SH-SY5Y (cell line): ENCODE data around the gene LHFPL3.

Experiments
- GATA2 ChIP-seq: IDR thresholded peaks from 2 replicates; pipeline ENCODE4 v1.6.1; 2011; ENCODE audit warnings: mild to moderate bottlenecking, low read depth, low read length
- GATA3 ChIP-seq: IDR thresholded peaks from 2 replicates; pipeline ENCODE4 v1.6.1; 2011; ENCODE audit warnings: low read depth, mild to moderate bottlenecking, low read length, moderate library complexity

DNA sequence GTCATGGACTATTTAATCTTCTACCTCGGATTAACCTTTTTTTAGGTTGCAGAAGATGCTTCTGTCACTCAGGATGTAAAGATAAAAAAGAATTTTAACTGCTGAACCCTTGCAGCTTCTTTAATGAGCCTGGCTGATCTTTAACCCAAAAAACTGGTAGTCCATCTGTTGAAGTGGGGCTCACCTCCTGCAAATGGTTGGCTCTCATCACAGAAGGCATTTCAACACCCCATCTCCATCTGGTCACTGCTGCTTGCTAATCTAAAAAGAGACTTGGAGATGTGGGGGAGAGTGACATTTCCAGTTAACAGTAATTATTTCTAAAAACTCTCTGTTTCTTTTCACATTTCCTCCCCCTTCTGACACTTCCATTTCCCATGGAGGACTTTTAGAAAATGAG, 208.6 kb downstream of the LHFPL3 start:
- TF ChIP-seq GATA2 (no peak), GATA3 (no peak)
